ENCODE data around the gene FBRS.
"Not testable (repeated sequence)": the region's sequence is repeated elsewhere in the genome, so short reads cannot be mapped to it uniquely, and the experiment has no call there.

FBRS gene

DNA sequence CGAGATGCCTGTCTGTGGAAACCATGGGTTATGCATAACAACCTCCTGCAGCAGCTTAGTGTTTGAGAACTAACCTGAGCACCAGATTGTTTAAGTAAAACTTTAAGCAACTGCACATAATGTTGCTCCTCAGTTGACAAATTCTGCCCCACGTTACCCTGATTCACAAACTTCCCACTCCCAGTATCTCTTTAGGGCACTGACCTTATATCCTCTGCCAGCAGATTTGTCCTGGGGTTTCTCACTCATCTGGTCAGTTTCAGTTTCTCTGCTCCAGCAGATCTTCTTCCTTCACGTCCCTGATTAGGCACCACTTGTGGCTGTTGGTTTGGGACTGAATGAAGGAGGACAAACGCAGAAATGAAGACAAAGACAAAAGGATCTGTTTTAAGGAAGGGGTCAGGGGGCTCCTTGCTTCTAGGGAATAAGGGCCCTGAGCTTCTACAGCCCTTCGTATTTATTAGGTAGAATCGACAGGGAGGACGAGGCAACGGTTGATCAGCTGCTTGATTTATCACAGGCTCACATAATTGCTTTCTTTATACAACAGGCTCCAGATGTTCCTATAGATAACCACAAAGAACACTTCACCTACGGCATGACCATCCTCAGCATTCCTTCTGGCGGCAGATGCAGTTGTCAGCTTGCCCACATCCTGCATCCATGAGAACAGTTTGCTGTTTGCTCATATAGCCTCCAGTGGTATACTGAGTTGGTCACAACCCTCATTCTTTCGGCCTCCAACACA lies 34.5 kb upstream of the FBRS start:
- no peak overlapping the region for H3K27ac ChIP-seq
- H3K4me3 ChIP-seq (ENCODE audit: low read depth, low read length), result no peak overlapping the region
- no peak overlapping the region for H2AFZ ChIP-seq

GRCh38 chr16:30626236-30626635 lies 32.0 kb upstream of the FBRS start:
- Histone ChIP-seq H2AFZ (no peak overlapping the region), H3K4me2 (ENCODE audit: low read length) (no peak overlapping the region), H3K27ac (no peak overlapping the region), H3K4me1 (no peaks in the 10 kb centered on the region), H3K9me3 (ENCODE audit: control insufficient read depth, low read length) (no peaks in the 10 kb centered on the region), H3K9ac (no peak overlapping the region), H3K27me3 (ENCODE audit: control insufficient read depth, insufficient read depth, low read length) (no peaks in the 10 kb centered on the region), H3K36me3 (ENCODE audit: control insufficient read depth, insufficient read depth, low read length) (no peaks in the 10 kb centered on the region), H3K4me3 (ENCODE audit: low read depth, low read length) (no peak overlapping the region), H3K79me2 (no peaks in the 10 kb centered on the region)
- TF ChIP-seq, protein P1, sequence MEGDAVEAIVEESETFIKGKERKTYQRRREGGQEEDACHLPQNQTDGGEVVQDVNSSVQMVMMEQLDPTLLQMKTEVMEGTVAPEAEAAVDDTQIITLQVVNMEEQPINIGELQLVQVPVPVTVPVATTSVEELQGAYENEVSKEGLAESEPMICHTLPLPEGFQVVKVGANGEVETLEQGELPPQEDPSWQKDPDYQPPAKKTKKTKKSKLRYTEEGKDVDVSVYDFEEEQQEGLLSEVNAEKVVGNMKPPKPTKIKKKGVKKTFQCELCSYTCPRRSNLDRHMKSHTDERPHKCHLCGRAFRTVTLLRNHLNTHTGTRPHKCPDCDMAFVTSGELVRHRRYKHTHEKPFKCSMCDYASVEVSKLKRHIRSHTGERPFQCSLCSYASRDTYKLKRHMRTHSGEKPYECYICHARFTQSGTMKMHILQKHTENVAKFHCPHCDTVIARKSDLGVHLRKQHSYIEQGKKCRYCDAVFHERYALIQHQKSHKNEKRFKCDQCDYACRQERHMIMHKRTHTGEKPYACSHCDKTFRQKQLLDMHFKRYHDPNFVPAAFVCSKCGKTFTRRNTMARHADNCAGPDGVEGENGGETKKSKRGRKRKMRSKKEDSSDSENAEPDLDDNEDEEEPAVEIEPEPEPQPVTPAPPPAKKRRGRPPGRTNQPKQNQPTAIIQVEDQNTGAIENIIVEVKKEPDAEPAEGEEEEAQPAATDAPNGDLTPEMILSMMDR (IDR thresholded peaks at IDR 0.05), result no peak

More for the DNA sequence above, 34.5 kb upstream of the FBRS start:
- Histone ChIP-seq H3K4me2 (ENCODE audit: low read length) (no peak overlapping the region), H3K36me3 (ENCODE audit: control insufficient read depth, insufficient read depth, low read length) (no peaks in the 10 kb centered on the region), H3K4me1 (no peaks in the 10 kb centered on the region), H3K9me3 (ENCODE audit: control insufficient read depth, low read length) (no peaks in the 10 kb centered on the region), H3K9ac (no peak overlapping the region), H3K27me3 (ENCODE audit: control insufficient read depth, insufficient read depth, low read length) (no peaks in the 10 kb centered on the region), H3K79me2 (no peaks in the 10 kb centered on the region)
- TF ChIP-seq, protein P1 (IDR thresholded peaks at IDR 0.05), result no peak

GRCh38 chr16:30628628-30629540 lies 29.3 kb upstream of the FBRS start:
- Histone ChIP-seq H3K79me2 (no peaks in the 10 kb centered on the region), H3K4me1 (no peaks in the 10 kb centered on the region), H3K4me2 (ENCODE audit: low read length) (peak overlapping the region; percentile 51), H2AFZ (peak overlapping the region; percentile 82), H3K9me3 (ENCODE audit: control insufficient read depth, low read length) (no peaks in the 10 kb centered on the region), H3K27ac (no peak overlapping the region), H3K9ac (no peak overlapping the region), H3K27me3 (ENCODE audit: control insufficient read depth, insufficient read depth, low read length) (no peaks in the 10 kb centered on the region), H3K36me3 (ENCODE audit: control insufficient read depth, insufficient read depth, low read length) (no peaks in the 10 kb centered on the region), H3K4me3 (ENCODE audit: low read depth, low read length) (no peak overlapping the region)
- TF ChIP-seq, protein P1 (IDR thresholded peaks at IDR 0.05), result peak; percentile 94

DNA sequence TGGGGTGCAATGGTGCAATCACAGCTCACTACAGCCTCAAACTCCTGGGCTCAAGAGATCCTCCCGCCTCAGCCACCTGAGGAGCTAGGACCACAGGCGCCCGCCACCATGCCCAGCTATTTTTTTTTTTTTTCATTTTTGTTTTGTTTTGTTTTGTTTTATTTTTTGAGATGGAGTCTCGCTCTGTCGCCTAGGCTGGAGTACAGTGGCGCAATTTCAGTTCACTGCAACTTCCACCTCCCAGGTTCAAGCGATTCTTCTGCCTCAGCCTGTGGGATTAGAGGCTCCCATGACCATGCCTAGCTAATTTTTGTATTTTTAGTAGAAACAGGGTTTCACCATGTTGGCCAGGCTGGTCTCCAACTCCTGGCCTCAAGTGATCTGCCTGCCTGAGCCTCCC lies 25.8 kb upstream of the FBRS start:
- H3K9ac ChIP-seq; H3K79me2 ChIP-seq; H3K4me3 ChIP-seq (ENCODE audit: low read depth, low read length); H2AFZ ChIP-seq; H3K27me3 ChIP-seq (ENCODE audit: control insufficient read depth, insufficient read depth, low read length); H3K36me3 ChIP-seq (ENCODE audit: control insufficient read depth, insufficient read depth, low read length); H3K9me3 ChIP-seq (ENCODE audit: control insufficient read depth, low read length); H3K27ac ChIP-seq; H3K4me1 ChIP-seq; H3K4me2 ChIP-seq (ENCODE audit: low read length): not testable (repeated sequence)

- TF ChIP-seq, protein P1 (IDR thresholded peaks at IDR 0.05), result no peak
- Histone ChIP-seq H3K36me3 (ENCODE audit: control insufficient read depth, insufficient read depth, low read length) (no peaks in the 10 kb centered on the region), H3K9ac (no peak overlapping the region), H3K9me3 (ENCODE audit: control insufficient read depth, low read length) (no peaks in the 10 kb centered on the region), H2AFZ (peak overlapping the region; percentile 99), H3K4me3 (ENCODE audit: low read depth, low read length) (peak overlapping the region; percentile 92), H3K27me3 (ENCODE audit: control insufficient read depth, insufficient read depth, low read length) (no peaks in the 10 kb centered on the region), H3K4me2 (ENCODE audit: low read length) (peak overlapping the region; percentile 88), H3K79me2 (no peaks in the 10 kb centered on the region), H3K27ac (peak overlapping the region; percentile 93), H3K4me1 (no peaks in the 10 kb centered on the region)
Measured at GRCh38 chr16:30633526-30633925, 24.7 kb upstream of the FBRS start.

Measured in parathyroid adenoma (tissue), 2 donors.